Kidney epithelial cell (primary cell): Measurements from ENCODE around the gene HOXB6. TPM values are rescaled to one million over a fixed set of nuclear protein-coding genes. Genes with fewer than 3 reads are reported as not detected.

Experiments used
- DNase-seq: peaks from one replicate; pipeline ENCODE4 v3.0.0-alpha.2; 2010; ENCODE audit warnings: low read depth
- H3K27me3 ChIP-seq: 2 replicates; pipeline ENCODE4 v1.6.0; 2011; ENCODE audit warnings: low read length; ENCODE audit not compliant: control insufficient read depth, insufficient read depth
- H3K36me3 ChIP-seq: 2 replicates; pipeline ENCODE4 v1.5.1; 2011; ENCODE audit warnings: low read length; ENCODE audit not compliant: control insufficient read depth, insufficient read depth
- H3K4me3 ChIP-seq: 2 replicates; pipeline ENCODE4 v1.5.1; 2011; ENCODE audit warnings: low read depth, mild to moderate bottlenecking, control low read depth, low read length
- total RNA-seq: library from RNA; depleted of rRNA; stranded (reverse); fragments of >200 nt; gene quantifications from 2 replicates; pipeline ENCODE4 v1.2.3, GENCODE V29; 2015
- TF ChIP-seq, protein P1 (sequence below): IDR thresholded peaks from 2 replicates; pipeline ENCODE4 v1.5.1; 2011; ENCODE audit warnings: mild to moderate bottlenecking, moderate library complexity, low read length, control low read depth, inconsistent platforms; ENCODE audit not compliant: insufficient read depth, poor library complexity, severe bottlenecking

Gene HOXB6
- total RNA-seq, 1 donor from 2014 or later = 30.7 TPM

DNA sequence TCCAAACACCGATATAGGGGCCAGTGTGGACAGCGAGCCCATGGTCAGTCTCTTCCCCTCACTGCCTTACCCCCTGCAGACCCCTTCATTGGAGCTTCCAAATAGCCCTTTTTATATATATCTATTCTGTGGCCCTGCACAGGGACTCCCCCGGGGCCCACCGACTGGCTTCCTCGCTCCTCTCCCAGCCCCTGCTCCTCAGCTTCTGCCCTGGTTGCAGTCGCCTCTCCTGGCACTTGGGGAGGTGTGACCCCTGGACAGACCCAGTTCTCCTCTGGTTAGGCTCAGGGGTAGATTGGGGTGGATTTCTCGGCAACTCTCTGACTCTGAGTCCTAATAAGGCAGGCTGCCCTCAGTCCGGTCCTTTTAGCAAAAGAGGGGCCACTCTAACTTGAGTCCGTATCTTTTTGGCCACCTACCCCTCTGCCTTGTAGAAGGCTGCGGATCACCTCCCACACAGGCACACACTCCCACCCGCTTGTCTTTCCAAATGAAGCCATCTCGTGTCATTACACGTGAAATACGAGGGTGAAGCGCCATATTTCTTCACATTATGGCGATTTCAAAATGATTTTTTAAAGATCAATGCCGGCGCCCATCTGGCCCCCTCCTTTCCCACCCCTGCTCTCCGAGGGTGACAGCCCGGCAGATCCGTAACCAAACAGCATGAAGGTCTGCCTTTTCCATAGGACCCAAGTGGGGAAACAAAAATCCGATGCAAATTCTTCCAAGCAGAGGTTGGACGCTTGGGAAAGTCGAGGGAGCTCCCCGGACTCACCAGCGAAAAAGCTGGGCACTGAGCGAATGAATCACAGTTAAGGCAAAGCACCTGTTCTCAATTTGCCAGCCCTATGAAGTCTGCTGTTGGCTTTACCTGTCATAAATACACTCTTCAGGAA, 23.1 kb upstream of the HOXB6 start:
- Histone ChIP-seq H3K4me3 (no peak overlapping the region), H3K27me3 (no peaks in the 10 kb centered on the region), H3K36me3 (no peaks in the 10 kb centered on the region)
- TF ChIP-seq, protein P1, sequence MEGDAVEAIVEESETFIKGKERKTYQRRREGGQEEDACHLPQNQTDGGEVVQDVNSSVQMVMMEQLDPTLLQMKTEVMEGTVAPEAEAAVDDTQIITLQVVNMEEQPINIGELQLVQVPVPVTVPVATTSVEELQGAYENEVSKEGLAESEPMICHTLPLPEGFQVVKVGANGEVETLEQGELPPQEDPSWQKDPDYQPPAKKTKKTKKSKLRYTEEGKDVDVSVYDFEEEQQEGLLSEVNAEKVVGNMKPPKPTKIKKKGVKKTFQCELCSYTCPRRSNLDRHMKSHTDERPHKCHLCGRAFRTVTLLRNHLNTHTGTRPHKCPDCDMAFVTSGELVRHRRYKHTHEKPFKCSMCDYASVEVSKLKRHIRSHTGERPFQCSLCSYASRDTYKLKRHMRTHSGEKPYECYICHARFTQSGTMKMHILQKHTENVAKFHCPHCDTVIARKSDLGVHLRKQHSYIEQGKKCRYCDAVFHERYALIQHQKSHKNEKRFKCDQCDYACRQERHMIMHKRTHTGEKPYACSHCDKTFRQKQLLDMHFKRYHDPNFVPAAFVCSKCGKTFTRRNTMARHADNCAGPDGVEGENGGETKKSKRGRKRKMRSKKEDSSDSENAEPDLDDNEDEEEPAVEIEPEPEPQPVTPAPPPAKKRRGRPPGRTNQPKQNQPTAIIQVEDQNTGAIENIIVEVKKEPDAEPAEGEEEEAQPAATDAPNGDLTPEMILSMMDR = no peak
- no peak for DNase-seq

DNA sequence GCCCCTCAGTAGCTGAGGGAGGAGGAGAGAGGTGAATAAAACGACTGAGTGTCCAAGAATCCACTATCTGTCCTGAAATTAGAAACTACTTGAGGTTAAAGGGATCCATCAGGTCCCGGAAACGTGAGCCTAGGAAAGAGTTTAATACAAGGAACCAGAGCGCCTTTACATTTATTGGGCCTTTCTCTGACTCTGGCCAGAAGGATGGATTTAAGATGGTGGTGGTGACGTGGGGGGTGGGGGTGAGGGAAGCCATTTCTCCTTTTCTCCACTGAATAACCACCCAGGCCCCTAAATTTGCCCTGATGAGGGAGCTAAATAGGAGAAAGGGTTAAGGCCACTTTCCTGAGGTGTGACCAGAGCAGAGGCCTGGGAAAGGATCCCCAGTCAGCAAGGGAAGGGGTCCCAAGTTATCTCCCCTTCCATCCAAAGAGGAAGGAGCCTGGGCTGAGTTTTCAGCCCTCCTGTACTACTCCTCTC, 22.4 kb upstream of the HOXB6 start:
- no peaks in the 10 kb centered on the region for H3K36me3 ChIP-seq
- peak overlapping the region; percentile 88 for H3K4me3 ChIP-seq
- TF ChIP-seq, protein P1 = no peak
- DNase-seq = no peak
- no peaks in the 10 kb centered on the region for H3K27me3 ChIP-seq

DNA sequence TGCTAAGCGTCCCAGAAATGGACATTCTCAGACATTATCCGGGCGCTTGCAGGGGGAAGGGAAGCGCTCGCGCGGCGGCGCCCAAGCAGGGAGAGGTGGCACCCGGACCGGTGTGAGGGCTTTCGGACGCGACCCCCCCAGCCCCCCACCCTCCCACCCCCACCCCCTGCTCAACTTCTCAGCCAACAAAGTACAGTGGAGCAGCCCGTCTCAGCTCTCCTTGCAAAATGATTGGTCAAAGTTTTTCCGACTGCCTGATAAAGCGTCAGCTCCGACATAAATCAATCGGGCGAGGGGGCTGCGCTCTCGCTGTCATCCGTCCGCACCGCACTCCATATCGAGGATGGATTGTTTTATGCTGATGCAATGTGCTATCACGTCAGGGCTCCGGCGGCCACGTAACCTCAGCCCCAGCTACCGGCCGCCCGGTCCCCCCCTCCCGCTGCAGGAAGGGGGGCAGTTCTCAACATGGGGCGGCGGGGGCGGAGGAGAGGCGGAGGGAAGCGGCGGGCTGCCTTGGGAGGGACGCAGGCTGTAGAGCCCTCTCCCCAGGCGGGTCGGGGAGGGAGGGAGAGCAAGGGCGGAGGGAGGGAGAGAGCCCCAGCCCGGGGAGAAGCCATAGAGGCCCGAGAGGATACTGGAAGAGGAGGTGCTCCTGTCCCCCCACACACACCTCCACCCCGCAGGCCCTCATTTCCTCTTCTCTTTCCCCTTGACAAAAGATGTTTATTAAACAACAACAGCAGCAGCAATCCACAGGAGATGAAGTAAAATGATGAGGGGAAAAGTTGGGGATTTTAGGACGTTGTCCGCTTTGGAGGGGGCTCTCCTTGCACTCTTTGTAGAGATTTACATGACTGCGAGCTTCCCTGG, 21.7 kb upstream of the HOXB6 start, which contains the start of gene HOXB9:
Gene HOXB9, minus strand, starts transcription at position 114 of the 873 bp plus-strand sequence. Its CDS starts 89 bp downstream, at position 25.
- H3K27me3 ChIP-seq = no peaks in the 10 kb centered on the region
- peak within 1 kb of the TSS; percentile 88 for H3K4me3 ChIP-seq
- H3K36me3 ChIP-seq = no peaks in the 10 kb centered on the region
- DNase-seq = peak; percentile 83
- TF ChIP-seq, protein P1 = no peak

DNA sequence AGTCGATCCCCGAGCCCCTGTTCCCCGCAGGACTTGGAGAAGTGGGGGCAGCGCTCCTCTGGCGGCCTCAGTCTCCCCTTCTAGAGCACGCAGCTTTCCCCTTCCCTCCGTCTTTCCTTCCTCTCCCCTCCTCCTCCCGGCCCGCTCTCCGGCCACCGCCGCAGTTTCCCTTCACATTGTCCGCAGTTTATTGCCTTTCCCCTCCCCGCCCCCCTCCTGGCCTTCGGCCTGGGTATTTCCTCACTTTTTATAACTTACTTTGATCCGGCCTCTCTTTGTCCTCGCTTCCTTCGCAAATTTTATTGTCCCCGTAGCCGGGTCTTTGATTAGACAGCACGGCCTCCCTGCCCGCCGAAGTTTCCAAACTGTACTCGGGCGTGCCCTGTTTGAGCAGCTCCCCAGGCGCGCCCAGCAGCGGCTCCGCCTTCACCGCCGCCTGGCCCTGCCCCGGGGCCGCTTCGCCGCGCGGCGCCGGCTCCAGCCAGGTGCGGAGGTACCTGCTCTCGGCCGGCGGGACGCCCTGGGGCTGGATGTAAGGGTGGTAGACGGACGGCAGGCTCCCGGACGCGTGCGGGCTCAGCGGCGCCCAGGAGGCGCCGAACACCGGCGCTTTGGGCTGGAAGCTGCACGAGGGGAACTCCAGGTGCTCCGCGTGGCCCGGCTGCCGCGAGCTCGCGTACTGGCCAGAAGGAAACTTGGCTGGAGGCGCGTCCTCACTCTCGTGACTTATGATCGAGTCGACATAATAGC, 20.9 kb upstream of the HOXB6 start:
- H3K27me3 ChIP-seq = no peaks in the 10 kb centered on the region
- H3K4me3 ChIP-seq = peak overlapping the region; percentile 88
- H3K36me3 ChIP-seq = no peaks in the 10 kb centered on the region
- TF ChIP-seq, protein P1 = no peak
- DNase-seq = no peak
